IMR-90 (cell line): Measurements from ENCODE around the gene MCL1. TPM values are rescaled to one million over a fixed set of nuclear protein-coding genes. Genes with fewer than 3 reads are reported as not detected.
A peak's percentile ranks its signal among the peaks of the same experiment; 100 is the strongest.

ENCODE experiments used
- ATAC-seq: fragments of 200-7000 bp; cut with Tn5 transposase; 2 replicates; pipeline ENCODE4 v1.9.1; 2020; ENCODE audit warnings: low read depth, mild to moderate bottlenecking, moderate library complexity
- BruUV-seq: library from RNA; stranded (reverse); fragments of 400-500 nt; replicated peaks from 2 replicates; lab custom pipeline; 2021; lab: Mats Ljungman, UMichigan
- CTCF ChIA-PET: fragments of 300-600 bp; formaldehyde crosslinking; extraction: SDS; loops from one replicate; lab custom pipeline; 2021; ENCODE audit warnings: antibody characterized with exemption; lab: Yijun Ruan, JAX
- POLR2A ChIA-PET: fragments of 300-600 bp; sonication (Branson Sonifier 250); formaldehyde crosslinking; loops from one replicate; lab custom pipeline; 2022; ENCODE audit warnings: antibody characterized with exemption; ENCODE audit not compliant: unreplicated experiment; lab: Charles Lee
- DNase-seq: peaks from one replicate; pipeline ENCODE4 v3.0.0; 2013
- H2AFZ ChIP-seq: replicated peaks from 2 replicates; pipeline ENCODE3; 2013; ENCODE audit warnings: low read length, mild to moderate bottlenecking; ENCODE audit not compliant: poor library complexity
- H2AK5ac ChIP-seq: 2 replicates; pipeline ENCODE4 v1.6.1; 2013; ENCODE audit warnings: low read depth, low read length, inconsistent platforms
- H2AK9ac ChIP-seq: replicated peaks from 2 replicates; pipeline ENCODE3; 2013; ENCODE audit warnings: mild to moderate bottlenecking, low read depth, low read length, moderate library complexity; ENCODE audit not compliant: poor library complexity
- H2BK120ac ChIP-seq: 2 replicates; pipeline ENCODE4 v1.6.1; 2013; ENCODE audit warnings: low read depth, low read length, inconsistent platforms
- H2BK15ac ChIP-seq: 3 replicates; pipeline ENCODE4 v1.6.1; 2013; ENCODE audit warnings: low read depth, low read length, inconsistent platforms
- H2BK20ac ChIP-seq: 2 replicates; pipeline ENCODE4 v1.6.1; 2013; ENCODE audit warnings: low read depth, mild to moderate bottlenecking, inconsistent platforms, low read length, moderate library complexity
- H2BK5ac ChIP-seq: 2 replicates; pipeline ENCODE4 v1.6.1; 2013; ENCODE audit warnings: mild to moderate bottlenecking, low read depth, low read length, inconsistent platforms; ENCODE audit not compliant: poor library complexity, severe bottlenecking
- H3K14ac ChIP-seq: replicated peaks from 2 replicates; pipeline ENCODE4 v1.6.1; 2013; ENCODE audit warnings: low read depth, low read length, inconsistent platforms
- H3K18ac ChIP-seq: 2 replicates; pipeline ENCODE4 v1.6.1; 2013; ENCODE audit warnings: low read depth, low read length, control low read depth
- H3K23ac ChIP-seq: 2 replicates; pipeline ENCODE4 v1.6.1; 2013; ENCODE audit warnings: low read depth, low read length, inconsistent platforms
- H3K27ac ChIP-seq: 2 replicates; pipeline ENCODE4 v1.5.1; 2013; ENCODE audit warnings: mild to moderate bottlenecking, control low read depth, low read length; ENCODE audit not compliant: insufficient read depth
- H3K27me3 ChIP-seq: 2 replicates; pipeline ENCODE4 v1.6.1; 2013; ENCODE audit warnings: low read length; ENCODE audit not compliant: control insufficient read depth, insufficient read depth
- H3K36me3 ChIP-seq: 2 replicates; pipeline ENCODE4 v1.6.1; 2013; ENCODE audit warnings: low read length, mixed read lengths; ENCODE audit not compliant: control insufficient read depth, insufficient read depth
- H3K4ac ChIP-seq: 2 replicates; pipeline ENCODE4 v1.6.1; 2013; ENCODE audit warnings: low read depth, low read length, inconsistent platforms
- H3K4me1 ChIP-seq: 2 replicates; pipeline ENCODE4 v1.6.1; 2013; ENCODE audit warnings: low read length, mixed read lengths; ENCODE audit not compliant: control insufficient read depth, insufficient read depth
- H3K4me2 ChIP-seq: 2 replicates; pipeline ENCODE4 v1.6.1; 2013; ENCODE audit warnings: low read depth, mild to moderate bottlenecking, control low read depth, low read length, moderate library complexity
- H3K4me3 ChIP-seq: 2 replicates; pipeline ENCODE4 v1.5.1; 2013; ENCODE audit warnings: low read depth, mild to moderate bottlenecking, control low read depth, low read length, moderate library complexity; ENCODE audit not compliant: insufficient read depth
- H3K56ac ChIP-seq: 2 replicates; pipeline ENCODE4 v1.6.1; 2013; ENCODE audit warnings: low read length, inconsistent platforms; ENCODE audit not compliant: insufficient read depth; ENCODE audit errors: extremely low read depth
- H3K79me1 ChIP-seq, 2 experiments: 2 replicates each; pipeline ENCODE4 v1.6.1; 2013; ENCODE audit warnings: low read length in 2 of 2, inconsistent platforms in 1 of 2, low read depth in 1 of 2
- H3K9ac ChIP-seq: 2 replicates; pipeline ENCODE4 v1.6.1; 2013; ENCODE audit warnings: low read depth, low read length, control low read depth
- H3K9me1 ChIP-seq: 2 replicates; pipeline ENCODE4 v1.6.1; 2013; ENCODE audit warnings: low read length, inconsistent platforms; ENCODE audit not compliant: insufficient read depth
- H3K9me3 ChIP-seq: 2 replicates; pipeline ENCODE4 v1.6.1; 2013; ENCODE audit warnings: low read length; ENCODE audit not compliant: control insufficient read depth, insufficient read depth
- H4K20me1 ChIP-seq: 2 replicates; pipeline ENCODE4 v1.6.1; 2013; ENCODE audit warnings: low read length, inconsistent platforms; ENCODE audit not compliant: insufficient read depth
- H4K5ac ChIP-seq: 2 replicates; pipeline ENCODE4 v1.6.1; 2013; ENCODE audit warnings: mild to moderate bottlenecking, low read depth, low read length, control low read depth
- H4K8ac ChIP-seq, 2 experiments: 2 replicates each; pipeline ENCODE4 v1.6.1; 2013; ENCODE audit warnings: low read depth in 2 of 2, low read length in 2 of 2, control low read depth in 1 of 2, inconsistent platforms in 1 of 2
- H4K91ac ChIP-seq: 2 replicates; pipeline ENCODE4 v1.6.1; 2013; ENCODE audit warnings: low read depth, low read length, inconsistent platforms; ENCODE audit not compliant: insufficient read depth
- BHLHE40 ChIP-seq: fragments of 150-350 bp; IDR thresholded peaks from 2 replicates; pipeline ENCODE4 v1.6.1; 2016; ENCODE audit warnings: mild to moderate bottlenecking, low read depth, low read length
- CEBPB ChIP-seq: IDR thresholded peaks from 2 replicates; pipeline ENCODE4 v1.6.1; 2012; ENCODE audit warnings: low read depth, low read length, improper control_type of control experiment
- CHD1 ChIP-seq: IDR thresholded peaks from 2 replicates; pipeline ENCODE4 v1.6.1; 2012; ENCODE audit warnings: low read depth, low read length, improper control_type of control experiment
- CTCF ChIP-seq: conservative IDR thresholded peaks from 2 replicates; pipeline ENCODE4 v1.5.1; 2012; ENCODE audit warnings: mild to moderate bottlenecking, low read depth, low read length, improper control_type of control experiment
- ELK1 ChIP-seq: fragments of 150-350 bp; IDR thresholded peaks from 2 replicates; pipeline ENCODE4 v1.6.1; 2016; ENCODE audit warnings: low read depth, mild to moderate bottlenecking, low read length, moderate library complexity, borderline replicate concordance
- FOS ChIP-seq: fragments of 150-350 bp; IDR thresholded peaks from 2 replicates; pipeline ENCODE4 v1.6.1; 2016; ENCODE audit warnings: low read depth, low read length
- MAFK ChIP-seq: IDR thresholded peaks from 2 replicates; pipeline ENCODE4 v1.6.1; 2012; ENCODE audit warnings: low read depth, low read length, improper control_type of control experiment
- MAZ ChIP-seq: IDR thresholded peaks from 2 replicates; pipeline ENCODE4 v1.6.1; 2012; ENCODE audit warnings: low read depth, mild to moderate bottlenecking, low read length, improper control_type of control experiment, moderate library complexity, borderline replicate concordance
- MXI1 ChIP-seq: IDR thresholded peaks from 2 replicates; pipeline ENCODE4 v1.6.1; 2012; ENCODE audit warnings: low read depth, mild to moderate bottlenecking, low read length, moderate library complexity, borderline replicate concordance
- NFE2L2 ChIP-seq: fragments of 150-350 bp; IDR thresholded peaks from 2 replicates; pipeline ENCODE4 v1.6.1; 2016; ENCODE audit warnings: low read depth, mild to moderate bottlenecking, low read length
- POLR2A ChIP-seq: IDR thresholded peaks from 2 replicates; pipeline ENCODE4 v1.6.1; 2012; ENCODE audit warnings: mild to moderate bottlenecking, low read depth, low read length
- RAD21 ChIP-seq: IDR thresholded peaks from 2 replicates; pipeline ENCODE4 v1.6.1; 2012; ENCODE audit warnings: low read length, improper control_type of control experiment
- RCOR1 ChIP-seq: IDR thresholded peaks from 2 replicates; pipeline ENCODE4 v1.6.1; 2012; ENCODE audit warnings: mild to moderate bottlenecking, low read length, improper control_type of control experiment; ENCODE audit not compliant: insufficient replicate concordance
- RFX5 ChIP-seq: IDR thresholded peaks from 2 replicates; pipeline ENCODE4 v1.8.0; 2012; ENCODE audit warnings: low read depth, mild to moderate bottlenecking, low read length, moderate library complexity
- SMC3 ChIP-seq: fragments of 150-350 bp; IDR thresholded peaks from 2 replicates; pipeline ENCODE4 v1.6.1; 2016; ENCODE audit warnings: low read depth, mild to moderate bottlenecking, antibody characterized with exemption, low read length, moderate library complexity
- WGBS, 2 experiments: methylation state at CpG; one replicate each; pipeline versions ENCODE4 v1.1.5 to v1.1.7; 2013; ENCODE audit warnings: missing lambda C conversion rate in 2 of 2; ENCODE audit not compliant: insufficient read length in 1 of 2; ENCODE audit errors: extremely low coverage in 2 of 2; 5-methylcytosine and 5-hydroxymethylcytosine counted together
- dilution Hi-C: fragments of 300-500 bp; cut with HindIII; formaldehyde crosslinking; loops from one replicate; pipeline ENCODE4 v1.14.3; 2018; ENCODE audit warnings: low sequenced_read_pairs; ENCODE audit not compliant: unreplicated experiment
- in situ Hi-C: fragments of 300-500 bp; cut with MboI; formaldehyde crosslinking; loops from 3 replicates; pipeline ENCODE4 v1.14.3; 2019; ENCODE audit warnings: low sequenced_read_pairs, inconsistent platforms, mixed read lengths
- intact Hi-C: fragments of 100-400 bp; cut with micrococcal nuclease; formaldehyde crosslinking; loops from 2 replicates; pipeline ENCODE4 v1.10.0; 2022
- polyA plus RNA-seq, 3 experiments: library from polyadenylated mRNA; depleted of rRNA; stranded (reverse); fragments of >200 nt; gene quantifications; 2 replicates each; pipeline ENCODE4 v1.2.3, GENCODE V29; 2012; ENCODE audit warnings: low replicate concordance in 1 of 3
- total RNA-seq: library from RNA; depleted of rRNA; stranded (reverse); fragments of >200 nt; gene quantifications from 2 replicates; pipeline ENCODE4 v1.2.3, GENCODE V29; 2012

Gene MCL1
- total and polyA plus RNA-seq, 2 of the 4 experiments (the other 2 are of a cell fraction) = 79.5 to 142 TPM

- peak; percentile 69 for ATAC-seq
- ChIA-PET CTCF (no interaction called here), POLR2A (interaction anchor here (0.6 kb wide), 2 partner anchors 37 to 161 kb away, joined by 4 to 5 read pairs; no protein-coding TSS in a partner anchor)
- Histone ChIP-seq H3K27me3 (no peaks in the 10 kb centered on the region), H3K36me3 (peaks cover 6% of the 10 kb centered on the region), H2BK20ac (peak overlapping the region; percentile 92), H3K4me2 (peak overlapping the region; percentile 81), H2AK5ac (peak overlapping the region; percentile 92), H2BK120ac (peak overlapping the region; percentile 93), H4K5ac (peak overlapping the region; percentile 81), H3K18ac (peak overlapping the region; percentile 93), H3K23ac (peak overlapping the region; percentile 91; the same call in 1 of the 2 replicates), H3K9me3 (no peaks in the 10 kb centered on the region), H4K8ac (peak overlapping the region; percentile 57 to 84; a peak in 3 of 4 replicates), H3K56ac (peak overlapping the region; percentile 68), H2BK15ac (peak overlapping the region; percentile 92; the same call in 2 of the 3 replicates), H3K4ac (peak overlapping the region; percentile 95), H2AFZ (no peak overlapping the region), H3K4me1 (peaks cover 14% of the 10 kb centered on the region), H4K91ac (peak overlapping the region; percentile 82), H3K14ac (peak overlapping the region; percentile 87), H2AK9ac (no peak overlapping the region), H3K9ac (no peak overlapping the region), H3K4me3 (peak overlapping the region; percentile 3; the same call in 1 of the 2 replicates), H4K20me1 (peaks cover 3% of the 10 kb centered on the region; the same call in 1 of the 2 replicates), H2BK5ac (peak overlapping the region; percentile 88), H3K9me1 (0 out of 2 replicates have a peak, but pooled peaks cover 2% of the 10 kb centered on the region), H3K27ac (peak overlapping the region; percentile 90), H3K79me1 (peaks cover 13 to 42% of the 10 kb centered on the region in 2 experiments)
- intact Hi-C loops = no loop called here
- peak; percentile 98 for DNase-seq
- WGBS, 2 experiments = no CpG with 5 or more reads among the region's 12 CpGs
- in situ Hi-C loops = loop anchor here (5.0 kb wide), 1 partner anchor 36 kb away; the partner anchor contains the start of gene MCL1
- dilution Hi-C loops = no loop called here
- BruUV-seq = no TSS peak
- TF ChIP-seq ELK1 = no peak
- peak; percentile 88 for TF ChIP-seq CEBPB
- no peak for TF ChIP-seq RFX5
- peak; percentile 98 for TF ChIP-seq FOS
- TF ChIP-seq NFE2L2 = peak; percentile 64; the same call in 1 of the 2 replicates
- TF ChIP-seq SMC3 = no peak
- peak; percentile 82; the same call in 1 of the 2 replicates for TF ChIP-seq CHD1
- TF ChIP-seq MXI1 = no peak
- TF ChIP-seq MAFK = no peak
- peak; percentile 86 for TF ChIP-seq RCOR1
- no peak for TF ChIP-seq RAD21
- peak; percentile 57 for TF ChIP-seq POLR2A
- peak; percentile 55; the same call in 1 of the 2 replicates for TF ChIP-seq BHLHE40
- TF ChIP-seq CTCF = no peak
- no peak for TF ChIP-seq MAZ
Measured at GRCh38 chr1:150613061-150613920, 33.9 kb upstream of the MCL1 start.
